Inferior parietal cortex (tissue), 1 donor: ENCODE data around the gene HK2.
"Not testable (repeated sequence)": the region's sequence is repeated elsewhere in the genome, so short reads cannot be mapped to it uniquely, and the experiment has no call there.

Experiments
- DNase-seq: peaks from one replicate; pipeline ENCODE4 v3.0.0-alpha.2; 2016; ENCODE audit errors: extremely low spot score

HK2 gene

GRCh38 chr2:74834792-74835755 is 1.1 kb downstream of the HK2 start:
- DNase-seq: no peak

DNA sequence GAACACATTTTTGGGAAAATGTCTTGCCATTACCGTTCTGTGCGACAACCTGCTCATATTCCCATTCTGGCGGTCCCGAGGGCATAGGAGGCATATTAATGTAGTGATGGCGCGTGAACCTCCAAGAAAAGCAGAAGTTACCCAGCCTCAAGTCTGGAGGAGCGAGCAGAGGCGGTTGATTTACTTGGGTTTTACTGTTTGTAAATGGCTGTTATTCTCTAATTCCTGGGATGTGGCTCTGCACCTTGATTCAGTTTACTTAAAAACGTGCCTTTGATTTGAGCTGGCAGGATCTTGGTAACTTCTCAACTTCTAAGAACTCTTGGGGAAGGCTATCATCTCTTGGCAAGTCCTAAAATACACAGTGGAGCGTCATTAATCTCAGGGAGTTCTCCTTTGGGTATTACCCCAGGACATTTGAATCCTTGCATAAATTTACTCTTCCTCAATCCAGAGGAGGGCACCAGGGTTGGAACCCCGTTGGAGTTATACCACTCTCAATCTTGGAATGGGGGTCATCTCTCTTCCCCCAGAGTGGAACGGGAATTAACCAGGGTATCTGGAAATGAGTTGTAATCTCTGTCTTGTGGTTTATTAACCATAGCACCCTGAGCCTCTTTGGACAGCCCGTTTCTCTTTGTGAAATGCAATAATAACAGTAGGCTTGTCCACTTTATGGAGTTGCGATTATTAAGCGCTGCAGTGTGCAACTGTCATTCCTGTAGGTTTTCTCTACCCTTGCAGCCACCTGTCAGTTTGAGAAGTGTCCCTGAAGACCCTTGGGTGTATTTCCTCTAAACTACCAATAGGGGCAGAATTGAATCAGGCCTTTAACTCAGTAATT is 2.1 kb downstream of the HK2 start:
- DNase-seq: no peak

DNA sequence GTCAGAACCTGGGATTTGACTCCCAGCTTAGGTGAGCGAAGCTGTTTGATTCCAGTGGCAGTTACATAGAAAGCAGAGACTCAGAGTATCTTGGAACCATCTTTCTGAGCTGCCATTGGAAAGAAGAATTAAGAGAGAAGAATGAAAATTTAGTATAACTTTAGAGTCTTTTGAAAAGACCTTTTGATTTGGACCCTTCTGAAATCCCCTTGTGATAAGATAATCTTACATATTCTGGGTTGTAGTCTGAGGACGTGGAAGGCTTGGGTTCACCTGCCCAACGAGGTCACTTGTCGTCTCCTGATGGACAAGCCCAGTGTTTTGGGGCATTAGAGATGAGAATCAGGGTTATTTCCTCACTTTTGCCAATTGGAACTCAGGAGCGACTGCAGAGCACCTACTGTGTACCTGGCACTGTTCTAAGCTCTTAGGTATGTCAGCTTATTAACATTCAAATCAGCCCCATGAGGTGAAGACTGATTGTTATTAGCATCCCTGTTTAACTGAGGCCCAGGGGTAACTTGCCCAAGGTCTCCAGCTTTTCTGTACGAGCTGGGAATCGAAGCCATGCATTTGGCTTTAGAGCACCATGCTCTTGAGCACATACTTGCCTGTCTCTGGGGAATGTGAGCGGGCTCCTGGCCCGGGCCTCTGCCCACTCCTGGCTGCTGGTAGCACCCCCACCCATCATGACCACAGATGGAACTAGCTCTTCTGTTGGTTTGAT is 2.9 kb downstream of the HK2 start:
- no peak for DNase-seq

GRCh38 chr2:74841641-74842040 is 7.7 kb downstream of the HK2 start:
- no peak for DNase-seq

GRCh38 chr2:74843433-74843832 is 9.5 kb downstream of the HK2 start:
- DNase-seq: no peak

GRCh38 chr2:74843899-74844298 is 10.0 kb downstream of the HK2 start:
- DNase-seq: no peak

GRCh38 chr2:74844752-74845151 is 10.8 kb downstream of the HK2 start:
- DNase-seq: no peak

DNA sequence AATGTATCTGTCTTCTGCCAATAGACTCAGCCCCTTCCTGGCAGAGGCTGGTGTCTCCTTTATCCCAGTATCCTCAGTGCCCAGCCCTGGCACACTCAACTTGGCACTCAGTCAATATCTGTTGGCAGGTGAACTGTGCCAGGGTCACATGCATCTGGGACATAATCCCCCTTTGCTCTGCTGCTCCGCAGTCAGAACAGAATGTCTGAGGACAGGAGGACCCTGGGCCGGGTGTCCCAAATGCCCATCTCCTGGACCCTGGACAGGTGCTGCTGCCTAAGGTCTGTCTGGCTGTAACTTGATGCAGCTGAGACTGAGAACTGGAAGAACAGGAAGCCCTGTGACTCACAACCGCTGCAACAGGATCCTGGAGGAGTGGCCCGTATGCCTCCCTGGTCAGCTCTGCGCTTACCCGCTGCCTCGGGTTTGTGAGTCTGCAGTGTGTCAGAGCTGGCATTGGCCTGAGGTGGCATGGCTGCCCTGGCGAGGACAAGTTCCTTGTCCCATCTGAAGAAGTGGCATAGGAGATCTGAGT is 11.4 kb downstream of the HK2 start:
- DNase-seq: no peak

DNA sequence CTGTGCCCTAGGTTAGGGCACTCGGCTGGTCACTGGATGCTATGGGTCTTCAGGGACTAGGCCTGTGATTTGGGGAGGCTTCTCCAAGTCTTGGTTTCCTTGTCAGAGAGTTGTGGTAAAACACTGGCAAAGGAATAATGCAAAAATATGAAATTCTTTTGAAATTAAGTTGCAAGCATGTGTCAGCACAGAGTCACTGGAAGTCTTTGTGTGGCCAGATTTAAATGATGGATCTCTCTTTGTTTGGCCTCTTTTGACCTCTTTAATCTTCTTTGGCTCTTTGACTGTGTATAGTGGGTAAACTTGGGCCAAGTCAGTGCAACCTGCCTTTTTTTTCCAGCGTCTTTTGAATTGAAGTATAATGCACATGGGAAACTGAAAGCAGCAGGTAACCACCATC is 12.1 kb downstream of the HK2 start:
- no peak for DNase-seq

- no peak for DNase-seq
Observed at GRCh38 chr2:74846481-74846880, 12.6 kb downstream of the HK2 start.

DNA sequence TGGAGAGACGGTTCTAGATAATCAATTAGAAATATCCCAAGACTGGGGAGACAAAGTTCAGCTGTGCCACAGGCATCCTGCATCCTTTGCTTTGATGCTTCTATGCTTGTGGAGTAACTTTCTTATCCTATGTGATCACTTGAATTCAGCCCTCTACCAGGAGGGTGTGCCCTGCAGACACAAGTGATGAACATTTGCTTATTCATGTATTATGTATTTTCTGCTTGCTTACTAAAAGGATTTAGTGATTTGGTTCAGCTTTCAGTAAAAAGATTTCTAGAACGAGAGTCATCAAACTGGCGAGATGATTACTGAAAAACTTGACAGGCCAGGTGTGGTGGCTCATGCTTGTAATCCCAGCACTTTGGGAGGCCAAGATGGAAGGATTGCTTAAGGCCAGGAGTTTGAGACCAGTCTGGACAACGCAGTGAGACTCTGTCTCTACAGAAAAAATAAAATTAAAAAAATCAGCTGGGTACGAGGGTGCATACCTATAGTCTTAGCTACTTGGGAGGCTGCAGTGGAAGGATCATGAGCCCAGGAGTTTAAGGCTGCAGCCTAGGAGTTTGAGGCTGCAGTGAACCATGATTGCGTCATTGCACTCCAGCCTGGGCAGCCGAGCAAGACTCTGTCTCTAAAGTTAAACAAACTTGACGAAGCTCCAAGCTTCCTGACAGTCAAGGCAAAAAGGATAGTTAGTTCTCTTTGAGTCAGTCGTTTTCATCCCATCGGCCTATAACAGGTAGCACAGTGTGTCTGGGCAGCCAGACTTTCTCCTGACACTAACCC is 13.3 kb downstream of the HK2 start:
- no peak for DNase-seq

DNA sequence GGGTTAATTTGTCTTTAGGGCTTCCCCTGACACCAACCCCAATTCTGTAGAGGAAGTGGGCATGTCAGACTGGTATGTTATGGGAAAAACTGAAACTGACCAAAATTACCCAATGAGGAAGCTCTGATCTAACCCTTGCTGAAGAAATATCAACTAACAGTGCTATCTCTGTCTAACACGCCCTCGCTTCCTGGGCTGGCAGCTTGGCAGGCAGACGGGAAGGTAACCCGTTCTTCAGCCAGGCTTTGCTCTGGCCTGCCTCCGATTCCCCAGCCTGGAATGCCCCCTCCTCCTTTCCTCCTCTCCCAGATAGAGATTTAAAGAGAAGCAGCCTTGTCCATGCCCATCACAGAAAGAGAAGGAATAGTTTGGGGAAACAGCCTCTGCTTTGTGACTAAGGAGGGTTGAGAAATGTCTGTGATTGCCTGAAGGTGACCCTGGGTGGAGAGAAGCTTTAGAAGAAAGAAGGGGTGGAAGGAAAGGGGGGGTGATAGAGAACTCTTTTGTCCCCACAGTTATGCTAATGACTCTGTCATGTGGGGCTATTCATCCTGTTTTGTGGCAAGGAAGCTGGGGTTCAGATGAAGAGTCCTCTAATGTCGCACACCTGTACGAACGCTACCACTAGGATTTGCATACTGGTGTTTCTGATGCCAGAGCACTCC is 15.4 kb downstream of the HK2 start:
- no peak for DNase-seq

- no peak for DNase-seq
Observed at GRCh38 chr2:74850496-74851190, 16.7 kb downstream of the HK2 start.

- DNase-seq: no peak
Observed at GRCh38 chr2:74851191-74851566, 17.3 kb downstream of the HK2 start.

DNA sequence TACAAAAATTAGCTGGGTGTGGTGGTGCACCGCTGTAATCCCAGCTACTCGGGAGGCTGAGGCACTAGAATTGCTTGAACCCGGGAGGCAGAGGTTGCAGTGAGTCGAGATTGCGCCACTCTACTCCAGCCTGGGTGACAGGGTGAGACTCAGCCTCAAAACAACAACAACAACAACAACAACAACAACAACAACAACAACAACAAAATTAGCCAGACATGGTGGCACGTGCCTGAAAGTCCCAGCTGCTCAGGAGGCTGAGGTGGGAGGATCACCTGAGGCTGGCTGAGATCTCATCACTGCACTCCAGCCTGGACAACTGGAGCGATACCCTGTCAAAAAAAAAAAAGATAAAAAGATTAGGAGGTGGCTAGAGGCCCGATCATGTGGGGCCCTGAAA is 19.4 kb downstream of the HK2 start:
- not testable (repeated sequence) for DNase-seq

DNA sequence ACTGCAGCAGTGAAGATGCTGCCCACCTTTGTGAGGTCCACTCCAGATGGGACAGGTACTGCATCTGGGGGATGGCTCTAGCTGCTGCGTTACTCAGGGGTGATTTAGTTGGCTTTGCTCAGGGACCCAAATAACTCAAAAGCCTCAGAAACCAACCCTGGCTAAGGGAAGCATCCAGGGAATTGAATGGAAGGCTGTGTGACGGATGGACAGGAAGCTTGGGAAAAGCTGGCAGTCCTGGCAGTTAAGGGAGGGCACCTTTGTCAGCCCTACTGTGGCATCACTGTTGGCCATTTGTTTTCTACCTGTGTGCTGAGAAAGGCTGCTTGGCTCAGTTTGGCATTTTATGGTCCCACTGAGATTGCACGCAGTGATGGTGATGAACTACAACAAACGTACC is 20.5 kb downstream of the HK2 start:
- DNase-seq: no peak

- DNase-seq: not testable (repeated sequence)
Observed at GRCh38 chr2:74855114-74855707, 21.3 kb downstream of the HK2 start.

- DNase-seq: no peak
Observed at GRCh38 chr2:74856004-74856578, 22.2 kb downstream of the HK2 start.

- no peak for DNase-seq
Observed at GRCh38 chr2:74856599-74856998, 22.7 kb downstream of the HK2 start.
